ENCODE data around the gene HOXB1. TPM values are rescaled to one million over a fixed set of nuclear protein-coding genes. Genes with fewer than 3 reads are reported as not detected.
A peak's percentile ranks its signal among the peaks of the same experiment; 100 is the strongest.
"Not testable (repeated sequence)": the region's sequence is repeated elsewhere in the genome, so short reads cannot be mapped to it uniquely, and the experiment has no call there.

The HOXB1 gene
- total RNA-seq, 1 experiment from 2014 or later: not detected

GRCh38 chr17:48547808-48548522 lies 17.2 kb upstream of the HOXB1 start:
- DNase-seq (ENCODE audit: low read depth): peak; percentile 59
- in situ Hi-C loops (cut with HindIII; ENCODE audit: low pct_unique_long_range_greater_than_20kb, low sequenced_read_pairs): no loop called here

GRCh38 chr17:48546924-48547807 lies 16.4 kb upstream of the HOXB1 start:
- in situ Hi-C loops (cut with HindIII; ENCODE audit: low pct_unique_long_range_greater_than_20kb, low sequenced_read_pairs): no loop called here
- DNase-seq (ENCODE audit: low read depth): peak; percentile 33

- peak; percentile 35 for DNase-seq (ENCODE audit: low read depth)
Observed at GRCh38 chr17:48546137-48546923, 15.5 kb upstream of the HOXB1 start.

GRCh38 chr17:48545539-48545938 lies 14.7 kb upstream of the HOXB1 start:
- in situ Hi-C loops (cut with HindIII; ENCODE audit: low pct_unique_long_range_greater_than_20kb, low sequenced_read_pairs): no loop called here
- DNase-seq (ENCODE audit: low read depth): peak; percentile 14

More at GRCh38 chr17:48546137-48546923, 15.5 kb upstream of the HOXB1 start:
- in situ Hi-C loops (cut with HindIII; ENCODE audit: low pct_unique_long_range_greater_than_20kb, low sequenced_read_pairs): no loop called here

- peak; percentile 70 for DNase-seq (ENCODE audit: low read depth)
- in situ Hi-C loops (cut with HindIII; ENCODE audit: low pct_unique_long_range_greater_than_20kb, low sequenced_read_pairs): no loop called here
Observed at GRCh38 chr17:48545022-48545375, 14.2 kb upstream of the HOXB1 start, which contains the start of gene HOXB2. HOXB2 (minus strand) TSS chr17:48545109; CDS start chr17:48544911, 198 bp downstream.

GRCh38 chr17:48544349-48545021 lies 13.7 kb upstream of the HOXB1 start:
- peak; percentile 71 for DNase-seq (ENCODE audit: low read depth)
- in situ Hi-C loops (cut with HindIII; ENCODE audit: low pct_unique_long_range_greater_than_20kb, low sequenced_read_pairs): no loop called here

- DNase-seq (ENCODE audit: low read depth): peak; percentile 60
- in situ Hi-C loops (cut with HindIII; ENCODE audit: low pct_unique_long_range_greater_than_20kb, low sequenced_read_pairs): no loop called here
Observed at GRCh38 chr17:48543854-48544348, 13.1 kb upstream of the HOXB1 start.

- in situ Hi-C loops (cut with HindIII; ENCODE audit: low pct_unique_long_range_greater_than_20kb, low sequenced_read_pairs): no loop called here
- DNase-seq (ENCODE audit: low read depth): peak; percentile 73
Observed at GRCh38 chr17:48543107-48543853, 12.5 kb upstream of the HOXB1 start.

- in situ Hi-C loops (cut with HindIII; ENCODE audit: low pct_unique_long_range_greater_than_20kb, low sequenced_read_pairs): no loop called here
- DNase-seq (ENCODE audit: low read depth): no peak
Observed at GRCh38 chr17:48542698-48543106, 11.9 kb upstream of the HOXB1 start.

GRCh38 chr17:48542114-48542656 lies 11.4 kb upstream of the HOXB1 start:
- in situ Hi-C loops (cut with HindIII; ENCODE audit: low pct_unique_long_range_greater_than_20kb, low sequenced_read_pairs): no loop called here
- no peak for DNase-seq (ENCODE audit: low read depth)

GRCh38 chr17:48541577-48542113 lies 10.8 kb upstream of the HOXB1 start:
- in situ Hi-C loops (cut with HindIII; ENCODE audit: low pct_unique_long_range_greater_than_20kb, low sequenced_read_pairs): no loop called here
- DNase-seq (ENCODE audit: low read depth): peak; percentile 76

GRCh38 chr17:48541036-48541576 lies 10.3 kb upstream of the HOXB1 start:
- peak; percentile 71 for DNase-seq (ENCODE audit: low read depth)
- in situ Hi-C loops (cut with HindIII; ENCODE audit: low pct_unique_long_range_greater_than_20kb, low sequenced_read_pairs): no loop called here

- DNase-seq (ENCODE audit: low read depth): peak; percentile 38
- in situ Hi-C loops (cut with HindIII; ENCODE audit: low pct_unique_long_range_greater_than_20kb, low sequenced_read_pairs): no loop called here
Observed at GRCh38 chr17:48540213-48540612, 9.4 kb upstream of the HOXB1 start.

GRCh38 chr17:48539177-48539576 lies 8.4 kb upstream of the HOXB1 start:
- in situ Hi-C loops (cut with HindIII; ENCODE audit: low pct_unique_long_range_greater_than_20kb, low sequenced_read_pairs): no loop called here
- peak; percentile 87 for DNase-seq (ENCODE audit: low read depth)

GRCh38 chr17:48537316-48537715 lies 6.5 kb upstream of the HOXB1 start:
- DNase-seq (ENCODE audit: low read depth): no peak
- in situ Hi-C loops (cut with HindIII; ENCODE audit: low pct_unique_long_range_greater_than_20kb, low sequenced_read_pairs): no loop called here

- DNase-seq (ENCODE audit: low read depth); in situ Hi-C loops (cut with HindIII; ENCODE audit: low pct_unique_long_range_greater_than_20kb, low sequenced_read_pairs): not testable (repeated sequence)
Observed at GRCh38 chr17:48535793-48536559, 5.2 kb upstream of the HOXB1 start.

All from Caki2 (cell line).